Kidney epithelial cell (primary cell): ENCODE measurements around the gene TRAF3IP3. TPM values are rescaled to one million over a fixed set of nuclear protein-coding genes. Genes with fewer than 3 reads are reported as not detected.

Source experiments
- DNase-seq: peaks from one replicate; pipeline ENCODE4 v3.0.0-alpha.2; 2010; ENCODE audit warnings: low read depth
- H3K27me3 ChIP-seq: 2 replicates; pipeline ENCODE4 v1.6.0; 2011; ENCODE audit warnings: low read length; ENCODE audit not compliant: control insufficient read depth, insufficient read depth
- H3K36me3 ChIP-seq: 2 replicates; pipeline ENCODE4 v1.5.1; 2011; ENCODE audit warnings: low read length; ENCODE audit not compliant: control insufficient read depth, insufficient read depth
- H3K4me3 ChIP-seq: 2 replicates; pipeline ENCODE4 v1.5.1; 2011; ENCODE audit warnings: low read depth, mild to moderate bottlenecking, control low read depth, low read length
- total RNA-seq: library from RNA; depleted of rRNA; stranded (reverse); fragments of >200 nt; gene quantifications from 2 replicates; pipeline ENCODE4 v1.2.3, GENCODE V29; 2015
- TF ChIP-seq, protein P1 (sequence below): IDR thresholded peaks from 2 replicates; pipeline ENCODE4 v1.5.1; 2011; ENCODE audit warnings: mild to moderate bottlenecking, moderate library complexity, low read length, control low read depth, inconsistent platforms; ENCODE audit not compliant: insufficient read depth, poor library complexity, severe bottlenecking

TRAF3IP3 gene
- total RNA-seq, 1 donor from 2014 or later: not detected

DNA sequence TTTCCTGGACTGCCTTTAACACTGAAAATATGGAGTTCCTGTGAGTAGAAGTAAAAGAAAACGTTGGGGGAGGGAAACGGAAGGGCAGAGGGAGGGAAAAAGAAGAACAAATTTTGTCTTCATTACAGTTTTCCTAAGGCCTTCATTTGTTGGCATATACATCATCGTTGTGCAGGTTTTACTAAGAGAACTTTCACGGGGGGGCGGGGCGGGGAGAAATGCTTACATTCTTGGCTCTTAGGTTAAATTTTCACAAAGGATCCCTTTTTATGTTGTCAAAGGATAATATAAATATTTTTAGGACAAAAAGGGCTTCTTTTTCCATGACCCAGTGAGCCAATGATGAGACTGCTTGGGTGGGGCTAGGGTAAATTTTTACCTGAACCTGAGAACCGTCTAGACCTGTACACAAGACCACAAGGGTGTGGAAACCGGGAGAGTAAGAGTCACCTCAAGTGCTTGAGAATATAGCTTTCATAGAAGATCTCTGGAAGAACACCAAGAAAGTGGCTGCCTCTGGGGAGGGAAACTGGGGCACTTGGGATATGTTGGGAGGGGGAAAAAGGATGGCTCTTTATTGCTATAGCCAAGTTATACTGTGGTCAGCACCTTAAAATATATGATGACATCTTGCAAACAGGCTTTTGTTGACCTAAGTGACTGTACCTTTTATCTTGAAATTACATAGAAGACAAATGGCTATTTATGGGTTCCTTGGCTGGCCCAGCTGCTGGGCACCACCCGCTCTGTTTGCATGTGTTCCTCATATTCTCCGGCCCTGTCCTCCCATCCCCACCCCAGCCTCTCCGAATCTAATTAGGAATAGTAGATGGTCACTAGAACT is 70.0 kb downstream of the TRAF3IP3 start:
- Histone ChIP-seq H3K27me3 (no peaks in the 10 kb centered on the region), H3K36me3 (no peaks in the 10 kb centered on the region), H3K4me3 (no peak overlapping the region)
- TF ChIP-seq, protein P1, sequence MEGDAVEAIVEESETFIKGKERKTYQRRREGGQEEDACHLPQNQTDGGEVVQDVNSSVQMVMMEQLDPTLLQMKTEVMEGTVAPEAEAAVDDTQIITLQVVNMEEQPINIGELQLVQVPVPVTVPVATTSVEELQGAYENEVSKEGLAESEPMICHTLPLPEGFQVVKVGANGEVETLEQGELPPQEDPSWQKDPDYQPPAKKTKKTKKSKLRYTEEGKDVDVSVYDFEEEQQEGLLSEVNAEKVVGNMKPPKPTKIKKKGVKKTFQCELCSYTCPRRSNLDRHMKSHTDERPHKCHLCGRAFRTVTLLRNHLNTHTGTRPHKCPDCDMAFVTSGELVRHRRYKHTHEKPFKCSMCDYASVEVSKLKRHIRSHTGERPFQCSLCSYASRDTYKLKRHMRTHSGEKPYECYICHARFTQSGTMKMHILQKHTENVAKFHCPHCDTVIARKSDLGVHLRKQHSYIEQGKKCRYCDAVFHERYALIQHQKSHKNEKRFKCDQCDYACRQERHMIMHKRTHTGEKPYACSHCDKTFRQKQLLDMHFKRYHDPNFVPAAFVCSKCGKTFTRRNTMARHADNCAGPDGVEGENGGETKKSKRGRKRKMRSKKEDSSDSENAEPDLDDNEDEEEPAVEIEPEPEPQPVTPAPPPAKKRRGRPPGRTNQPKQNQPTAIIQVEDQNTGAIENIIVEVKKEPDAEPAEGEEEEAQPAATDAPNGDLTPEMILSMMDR: no peak
- no peak for DNase-seq

DNA sequence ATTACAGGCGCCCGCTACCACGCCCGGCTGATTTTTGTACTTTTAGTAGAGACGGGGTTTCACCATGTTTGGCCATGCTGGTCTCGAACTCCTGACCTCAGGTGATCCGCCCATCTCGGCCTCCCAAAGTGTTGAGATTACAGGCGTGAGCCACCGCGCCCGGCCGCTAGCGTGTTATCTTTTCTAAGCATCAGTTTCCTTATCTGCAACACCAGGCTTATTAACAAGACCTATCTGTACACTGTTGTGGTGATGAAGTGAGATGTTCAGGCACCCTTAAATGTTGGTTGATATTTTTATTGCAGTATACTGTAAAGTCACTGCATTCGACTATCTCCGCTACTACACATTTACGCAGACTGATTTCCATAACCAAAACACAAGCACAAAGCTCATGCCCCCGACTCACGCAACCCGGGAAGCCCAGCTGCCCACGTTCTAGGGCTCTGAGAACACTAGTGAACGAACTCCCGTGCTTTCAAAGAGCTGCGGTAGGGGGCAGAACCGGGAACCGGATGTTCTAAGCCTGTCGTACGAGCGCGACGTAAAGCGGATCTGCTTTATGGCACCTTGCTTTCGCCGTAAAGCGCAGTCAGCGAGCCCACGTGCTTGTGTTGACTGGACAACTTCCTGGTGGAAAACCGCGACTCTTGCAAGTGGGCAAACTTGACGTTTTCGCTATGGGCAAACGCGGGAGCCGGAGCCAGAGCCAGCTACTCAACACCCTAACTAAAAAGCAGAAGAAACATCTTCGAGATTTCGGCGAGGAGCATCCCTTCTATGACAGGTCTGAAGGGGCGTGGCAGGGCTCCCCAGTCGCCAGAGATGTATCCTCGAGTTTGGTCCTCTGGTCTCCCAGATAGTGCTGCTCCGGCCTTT is 71.8 kb downstream of the TRAF3IP3 start, which contains the start of gene UTP25:
Gene UTP25 (plus strand): TSS at position 589 of the 879 bp plus-strand sequence. CDS start 92 bp downstream, at position 681.
- TF ChIP-seq, protein P1: peak; percentile 74
- peak; percentile 79 for DNase-seq
- Histone ChIP-seq H3K4me3 (peak within 1 kb of the TSS; percentile 68), H3K36me3 (no peaks in the 10 kb centered on the region), H3K27me3 (no peaks in the 10 kb centered on the region)

GRCh38 chr1:209829716-209830115 is 73.9 kb downstream of the TRAF3IP3 start:
- Histone ChIP-seq H3K27me3 (no peaks in the 10 kb centered on the region), H3K36me3 (peaks cover 3% of the 10 kb centered on the region), H3K4me3 (no peak overlapping the region)
- TF ChIP-seq, protein P1: no peak
- no peak for DNase-seq

DNA sequence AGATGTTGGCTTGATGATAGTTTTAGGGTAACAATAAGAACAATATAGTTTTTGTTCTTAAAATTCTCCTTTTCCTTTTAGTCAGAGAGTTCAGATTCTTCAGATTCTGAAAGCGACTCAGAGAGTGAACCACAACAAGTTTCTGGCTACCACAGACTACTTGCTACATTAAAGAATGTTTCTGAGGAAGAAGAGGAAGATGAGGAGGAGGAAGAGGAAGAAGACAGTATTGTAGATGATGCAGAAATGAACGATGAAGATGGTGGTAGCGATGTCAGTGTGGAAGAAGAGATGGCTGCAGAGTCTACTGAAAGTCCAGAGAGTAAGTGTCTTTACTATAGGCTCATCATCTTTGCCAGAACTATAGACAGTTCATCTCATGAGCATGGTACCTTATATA is 74.9 kb downstream of the TRAF3IP3 start:
- Histone ChIP-seq H3K27me3 (no peaks in the 10 kb centered on the region), H3K4me3 (no peak overlapping the region), H3K36me3 (peaks cover 3% of the 10 kb centered on the region)
- TF ChIP-seq, protein P1: no peak
- no peak for DNase-seq

- DNase-seq: no peak
- TF ChIP-seq, protein P1: no peak
- peaks cover 3% of the 10 kb centered on the region for H3K36me3 ChIP-seq
- no peak overlapping the region for H3K4me3 ChIP-seq
- H3K27me3 ChIP-seq: no peaks in the 10 kb centered on the region
Measured at GRCh38 chr1:209831615-209832014, 75.8 kb downstream of the TRAF3IP3 start.

Other genes with a start within 250 kb of the TRAF3IP3 start
- gene CAMK1G, start 172.3 kb upstream of the TRAF3IP3 start, total RNA-seq: 0.14 and 0.21 TPM in 2 replicates
- 343 and 348 TPM in 2 replicates for gene LAMB3, start 103.6 kb upstream of the TRAF3IP3 start, total RNA-seq
- gene G0S2, start 80.6 kb upstream of the TRAF3IP3 start, total RNA-seq: 112 and 164 TPM in 2 replicates
- gene HSD11B1, start 51.2 kb upstream of the TRAF3IP3 start, total RNA-seq: 2.0 and 2.1 TPM in 2 replicates
- gene C1orf74, start 28.5 kb downstream of the TRAF3IP3 start, total RNA-seq: 12.4 and 12.7 TPM in 2 replicates
- gene IRF6, start 50.1 kb downstream of the TRAF3IP3 start, total RNA-seq: 90.1 and 99.7 TPM in 2 replicates
- gene UTP25, start 71.9 kb downstream of the TRAF3IP3 start, total RNA-seq: 14.6 and 15.7 TPM in 2 replicates
- gene SYT14, start 182.2 kb downstream of the TRAF3IP3 start, total RNA-seq: 28.1 and 32.6 TPM in 2 replicates